Measurements from ENCODE around the gene AANAT.

DNA sequence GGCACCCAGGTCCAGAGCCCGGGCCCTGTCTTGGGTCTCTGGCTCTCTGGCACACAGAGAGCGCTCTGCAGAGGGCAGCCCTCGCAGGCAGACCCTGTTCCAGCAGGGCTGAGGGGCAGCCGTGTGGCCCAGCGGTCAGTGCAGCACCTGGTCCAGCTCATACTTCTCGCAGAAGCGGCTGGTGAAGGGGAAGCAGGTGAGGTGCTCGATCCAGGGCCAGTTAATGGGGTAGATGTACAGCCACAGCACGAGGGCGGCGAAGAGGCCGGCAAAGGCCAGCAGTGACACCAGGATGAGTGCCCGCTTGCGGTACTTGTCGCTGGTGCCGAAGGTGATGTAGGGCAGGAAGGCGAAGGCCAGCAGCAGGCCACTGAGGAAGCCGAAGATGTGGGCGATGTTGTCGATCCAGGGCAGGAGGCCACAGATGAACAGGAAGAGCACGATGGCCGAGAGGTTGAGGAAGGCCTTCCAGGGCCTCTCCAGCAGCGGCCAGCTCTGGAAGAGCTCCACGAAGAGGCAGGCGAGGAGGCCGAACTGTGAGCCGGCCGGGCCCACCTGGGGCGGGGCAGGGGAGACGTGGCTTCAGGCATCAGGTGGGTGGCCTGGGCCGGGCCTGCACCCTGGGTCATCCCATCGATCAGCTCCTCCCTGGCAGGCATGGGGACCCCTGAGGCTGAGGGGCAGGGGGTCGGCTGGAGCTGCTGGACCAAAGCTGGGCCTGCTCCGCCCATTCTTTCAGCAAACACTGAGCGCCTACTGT, 4.3 kb downstream of the AANAT start:
- TF ChIP-seq POLR2AphosphoS5 (IDR thresholded peaks at IDR 0.05), result no peak
- TF ChIP-seq POLR2A (IDR thresholded peaks at IDR 0.05), result no peak
- no peak for TF ChIP-seq CTCF (IDR thresholded peaks at IDR 0.05)
